SK-N-SH (cell line): ENCODE data around the gene AOAH. TPM values are rescaled to one million over a fixed set of nuclear protein-coding genes. Genes with fewer than 3 reads are reported as not detected.
"Not testable (repeated sequence)": the region's sequence is repeated elsewhere in the genome, so short reads cannot be mapped to it uniquely, and the experiment has no call there.

Source experiments
- CTCF ChIA-PET: fragments of 300-600, 350-600 bp; formaldehyde crosslinking; extraction: SDS; loops from one replicate; lab custom pipeline; 2021; lab: Yijun Ruan, JAX
- POLR2A ChIA-PET: fragments of 350-600 bp; sonication (Branson Sonifier 250); formaldehyde crosslinking; extraction: SDS; loops from one replicate; lab custom pipeline; 2020; ENCODE audit warnings: antibody characterized with exemption, inconsistent platforms; lab: Yijun Ruan, JAX
- DNase-seq: peaks from one replicate; pipeline ENCODE4 v3.0.0; 2012
- H2AFZ ChIP-seq: fragments of 200-600 bp; sonication (generic); 2 replicates; pipeline ENCODE4 v1.8.1; 2016; ENCODE audit warnings: antibody characterized with exemption, mild to moderate bottlenecking, low read depth
- H3F3A ChIP-seq: fragments of 200-600 bp; sonication (generic); replicated peaks from 2 replicates; pipeline ENCODE3; 2016; ENCODE audit warnings: antibody characterized with exemption, mild to moderate bottlenecking; ENCODE audit not compliant: insufficient read depth
- H3K27ac ChIP-seq, 2 experiments: fragments of 200-500 bp in 1 of 2; fragments of 200-600 bp in 1 of 2; sonication (Bioruptor generic) in 1 of 2; sonication (generic), shearing (Covaris generic) in 1 of 2; 2 replicates each; pipeline versions ENCODE4 v1.5.1 to v1.6.1; 2014 to 2016; ENCODE audit warnings: low read depth in 2 of 2, inconsistent platforms in 1 of 2, low read length in 1 of 2, mild to moderate bottlenecking in 1 of 2, mixed read lengths in 1 of 2
- H3K27me3 ChIP-seq: fragments of 200-600 bp; sonication (generic), shearing (Covaris generic); 2 replicates; pipeline ENCODE4 v1.6.1; 2016; ENCODE audit warnings: mixed run types; ENCODE audit not compliant: insufficient read depth
- H3K36me3 ChIP-seq, 2 experiments: fragments of 200-500 bp in 1 of 2; fragments of 200-600 bp in 1 of 2; sonication (Bioruptor generic) in 1 of 2; sonication (generic) in 1 of 2; replicated peaks in 1 of 2; 2 replicates each; pipeline versions ENCODE3 to v1.5.1; 2014 to 2016; ENCODE audit warnings: low read length in 1 of 2, mild to moderate bottlenecking in 1 of 2; ENCODE audit not compliant: insufficient read depth in 2 of 2, control insufficient read depth in 1 of 2
- H3K4me1 ChIP-seq, 2 experiments: fragments of 200-500 bp in 1 of 2; fragments of 200-600 bp in 1 of 2; sonication (Bioruptor generic) in 1 of 2; sonication (generic), shearing (Covaris generic) in 1 of 2; 2 replicates each; pipeline versions ENCODE4 v1.5.1 to v1.6.1; 2014 to 2016; ENCODE audit warnings: low read depth in 1 of 2, low read length in 1 of 2, mixed run types in 1 of 2; ENCODE audit not compliant: insufficient read depth in 2 of 2, control insufficient read depth in 1 of 2
- H3K4me2 ChIP-seq: fragments of 200-600 bp; sonication (generic), shearing (Covaris generic); 2 replicates; pipeline ENCODE4 v1.6.1; 2017; ENCODE audit warnings: mixed run types
- H3K4me3 ChIP-seq, 2 experiments: fragments of 200-500 bp in 1 of 2; fragments of 200-600 bp in 1 of 2; sonication (Bioruptor generic) in 1 of 2; sonication (generic), shearing (Covaris generic) in 1 of 2; 2 replicates each; pipeline versions ENCODE4 v1.5.1 to v1.8.1; 2014 to 2016; ENCODE audit warnings: low read depth in 2 of 2, inconsistent platforms in 1 of 2, low read length in 1 of 2, mild to moderate bottlenecking in 1 of 2, mixed read lengths in 1 of 2, moderate library complexity in 1 of 2
- H3K79me2 ChIP-seq: fragments of 200-600 bp; sonication (generic); 2 replicates; pipeline ENCODE4 v1.8.1; 2017; ENCODE audit warnings: mild to moderate bottlenecking; ENCODE audit not compliant: insufficient read depth
- H3K9ac ChIP-seq: fragments of 200-600 bp; sonication (generic); 2 replicates; pipeline ENCODE4 v1.6.1; 2017; ENCODE audit warnings: mixed run types
- H3K9me2 ChIP-seq: fragments of 200-600 bp; sonication (generic); 2 replicates; pipeline ENCODE4 v1.6.1; 2017; ENCODE audit warnings: mixed run types
- H3K9me3 ChIP-seq: fragments of 200-600 bp; sonication (generic); 2 replicates; pipeline ENCODE4 v1.6.1; 2017; ENCODE audit warnings: mixed run types, mild to moderate bottlenecking, moderate library complexity
- H4K20me1 ChIP-seq: fragments of 200-600 bp; sonication (generic); 2 replicates; pipeline ENCODE4 v1.6.1; 2017; ENCODE audit warnings: mild to moderate bottlenecking, mixed run types; ENCODE audit not compliant: insufficient read depth
- CHD2 ChIP-seq: fragments of 150-350 bp; IDR thresholded peaks from 2 replicates; pipeline ENCODE4 v1.6.1; 2018; ENCODE audit warnings: low read length; ENCODE audit not compliant: partially characterized antibody
- ELF1 ChIP-seq: IDR thresholded peaks from 2 replicates; pipeline ENCODE4 v1.4.0; 2012
- FOXJ3 ChIP-seq: sonication (generic); formaldehyde crosslinking; IDR thresholded peaks from 2 replicates; pipeline ENCODE4 v1.5.1; 2020; ENCODE audit warnings: mild to moderate bottlenecking, missing genetic modification reagents
- FOXM1 ChIP-seq: IDR thresholded peaks from 2 replicates; pipeline ENCODE4 v1.4.0; 2012; ENCODE audit warnings: low read depth, mild to moderate bottlenecking
- MEF2A ChIP-seq: IDR thresholded peaks from 2 replicates; pipeline ENCODE4 v1.4.0; 2012; ENCODE audit warnings: low read depth, borderline replicate concordance
- SIN3A ChIP-seq: IDR thresholded peaks from 2 replicates; pipeline ENCODE4 v1.6.1; 2012; ENCODE audit warnings: low read depth, mild to moderate bottlenecking, low read length, moderate library complexity, borderline replicate concordance
- TAF1 ChIP-seq: IDR thresholded peaks from 2 replicates; pipeline ENCODE4 v1.6.1; 2012; ENCODE audit warnings: low read depth, mild to moderate bottlenecking, low read length, moderate library complexity, borderline replicate concordance
- WGBS: methylation state at CpG from one replicate; pipeline ENCODE4 v1.1.6; 2017; ENCODE audit warnings: low lambda C conversion rate; 5-methylcytosine and 5-hydroxymethylcytosine counted together
- polyA plus RNA-seq, 3 experiments: library from polyadenylated mRNA; depleted of rRNA; stranded (reverse); fragments of >200 nt; gene quantifications; 2 replicates each; pipeline ENCODE4 v1.2.3, GENCODE V29; 2012
- TF ChIP-seq, protein P1 (sequence below): IDR thresholded peaks from 2 replicates; pipeline ENCODE4 v1.4.0; 2012; ENCODE audit warnings: low read depth, borderline replicate concordance
- TF ChIP-seq, protein P2 (sequence below): fragments of 150-350 bp; IDR thresholded peaks from 2 replicates; pipeline ENCODE4 v1.6.1; 2016; ENCODE audit warnings: mild to moderate bottlenecking, low read depth, low read length

The AOAH gene
- polyA plus RNA-seq, 1 of the 3 experiments (the other 2 are of a cell fraction) = not detected

DNA sequence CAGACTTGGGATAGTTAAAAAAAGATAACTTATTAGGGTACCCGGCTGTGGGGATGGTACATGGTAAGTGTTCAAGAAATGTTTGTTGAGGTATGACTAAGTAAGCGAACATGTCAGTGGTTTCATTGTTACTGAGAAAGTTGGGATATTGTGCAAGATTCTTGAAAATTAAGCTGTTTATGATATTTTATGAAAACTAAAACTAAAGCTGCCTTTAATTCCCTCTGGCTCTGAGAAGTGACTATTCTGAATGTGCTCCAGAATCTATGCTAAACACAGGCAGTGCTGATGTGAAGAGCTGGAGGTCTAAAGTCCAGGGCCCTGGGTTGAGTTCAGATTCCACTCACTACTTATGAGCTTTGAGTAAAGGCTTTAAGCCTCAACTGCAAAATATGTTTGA lies 72.9 kb downstream of the AOAH start (continued):
- no peak for TF ChIP-seq MEF2A
- no peak for TF ChIP-seq CHD2

DNA sequence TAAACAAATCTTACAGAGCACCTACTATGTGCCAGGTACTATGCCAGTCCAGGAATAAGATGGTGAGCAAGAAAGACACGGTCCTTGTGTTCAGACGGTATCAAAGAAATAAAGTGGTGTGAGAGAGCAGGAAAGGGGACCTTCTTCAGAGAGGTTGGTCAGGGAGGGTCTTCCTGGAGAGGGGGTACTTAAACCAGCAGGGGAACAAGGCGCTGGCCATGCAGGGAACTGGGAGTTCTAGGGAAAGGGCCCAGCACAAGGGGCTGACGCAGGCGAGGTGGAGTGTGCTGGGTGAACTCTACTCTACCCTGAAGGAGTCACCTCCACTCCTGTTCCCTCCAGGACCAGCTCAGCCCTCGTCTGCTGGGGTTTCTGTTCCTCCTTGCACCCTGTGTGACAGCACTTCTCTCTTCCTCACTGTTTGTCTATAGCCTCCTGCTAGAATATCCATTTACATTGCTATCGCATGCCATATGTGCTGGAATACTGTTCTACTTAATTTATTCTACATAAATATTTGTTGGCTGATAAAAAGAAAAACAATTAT lies 73.5 kb downstream of the AOAH start:
- Histone ChIP-seq H3K36me3 (no peaks in the 10 kb centered on the region), H2AFZ (no peak overlapping the region), H3K27ac (no peak overlapping the region), H3K9me3 (no peaks in the 10 kb centered on the region), H3F3A (no peaks in the 10 kb centered on the region), H3K79me2 (no peaks in the 10 kb centered on the region), H3K27me3 (no peaks in the 10 kb centered on the region), H3K9ac (no peak overlapping the region), H3K9me2 (no peaks in the 10 kb centered on the region), H3K4me1 (peaks cover 0 to 2% of the 10 kb centered on the region in 2 experiments; a peak in 1 of 4 replicates), H4K20me1 (no peaks in the 10 kb centered on the region), H3K4me2 (no peak overlapping the region), H3K4me3 (no peak overlapping the region)
- no peak for DNase-seq
- TF ChIP-seq, protein P1, sequence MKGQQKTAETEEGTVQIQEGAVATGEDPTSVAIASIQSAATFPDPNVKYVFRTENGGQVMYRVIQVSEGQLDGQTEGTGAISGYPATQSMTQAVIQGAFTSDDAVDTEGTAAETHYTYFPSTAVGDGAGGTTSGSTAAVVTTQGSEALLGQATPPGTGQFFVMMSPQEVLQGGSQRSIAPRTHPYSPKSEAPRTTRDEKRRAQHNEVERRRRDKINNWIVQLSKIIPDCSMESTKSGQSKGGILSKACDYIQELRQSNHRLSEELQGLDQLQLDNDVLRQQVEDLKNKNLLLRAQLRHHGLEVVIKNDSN = no peak
- TF ChIP-seq TAF1 (no peak), FOXM1 (no peak), ELF1 (no peak), SIN3A (no peak), FOXJ3 (CRISPR knock-in tag) (no peak)
- ChIA-PET CTCF (interaction anchor here (2.4 to 3.1 kb wide), 2 partner anchors 11 to 20 kb away, joined by 6 to 8 read pairs; no protein-coding TSS in a partner anchor), POLR2A (no interaction called here)
- 61% methylated on average over 7 of the region's 7 CpGs for WGBS

DNA sequence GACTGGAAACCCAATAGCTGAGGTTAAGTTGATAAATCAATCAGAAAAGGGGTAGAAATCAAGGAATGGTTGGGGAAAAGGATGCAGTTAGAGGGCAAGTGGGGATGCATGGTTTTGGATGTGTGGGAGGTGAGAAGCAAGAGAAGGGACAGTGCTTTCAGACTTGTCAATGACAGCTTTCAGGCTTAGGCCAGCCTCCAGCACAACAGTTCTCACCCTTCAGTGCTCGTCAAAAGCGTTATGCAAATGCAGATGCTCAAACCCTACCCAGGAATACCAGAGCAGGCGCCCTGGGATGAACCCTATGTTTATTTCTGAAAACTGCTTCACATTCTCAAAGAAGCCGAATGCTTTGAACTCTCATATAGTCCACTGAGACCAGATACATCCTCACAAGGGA lies 74.0 kb downstream of the AOAH start:
- H4K20me1 ChIP-seq = no peaks in the 10 kb centered on the region
- peaks cover 0 to 2% of the 10 kb centered on the region in 2 experiments; a peak in 1 of 4 replicates for H3K4me1 ChIP-seq
- H3F3A ChIP-seq = no peaks in the 10 kb centered on the region
- TF ChIP-seq, protein P2, sequence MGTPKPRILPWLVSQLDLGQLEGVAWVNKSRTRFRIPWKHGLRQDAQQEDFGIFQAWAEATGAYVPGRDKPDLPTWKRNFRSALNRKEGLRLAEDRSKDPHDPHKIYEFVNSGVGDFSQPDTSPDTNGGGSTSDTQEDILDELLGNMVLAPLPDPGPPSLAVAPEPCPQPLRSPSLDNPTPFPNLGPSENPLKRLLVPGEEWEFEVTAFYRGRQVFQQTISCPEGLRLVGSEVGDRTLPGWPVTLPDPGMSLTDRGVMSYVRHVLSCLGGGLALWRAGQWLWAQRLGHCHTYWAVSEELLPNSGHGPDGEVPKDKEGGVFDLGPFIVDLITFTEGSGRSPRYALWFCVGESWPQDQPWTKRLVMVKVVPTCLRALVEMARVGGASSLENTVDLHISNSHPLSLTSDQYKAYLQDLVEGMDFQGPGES = no peak
- H3K9me3 ChIP-seq = no peaks in the 10 kb centered on the region
- H3K4me3 ChIP-seq = no peak overlapping the region
- H3K9ac ChIP-seq = no peak overlapping the region
- ChIA-PET CTCF (interaction anchor here (2.4 to 3.1 kb wide), 2 partner anchors 11 to 21 kb away, joined by 6 to 8 read pairs; no protein-coding TSS in a partner anchor), POLR2A (no interaction called here)
- 70% methylated on average over 4 of the region's 4 CpGs for WGBS
- no peak overlapping the region for H2AFZ ChIP-seq
- no peaks in the 10 kb centered on the region for H3K36me3 ChIP-seq
- no peaks in the 10 kb centered on the region for H3K27me3 ChIP-seq
- no peaks in the 10 kb centered on the region for H3K79me2 ChIP-seq
- no peaks in the 10 kb centered on the region for H3K9me2 ChIP-seq
- DNase-seq = no peak
- H3K4me2 ChIP-seq = no peak overlapping the region
- H3K27ac ChIP-seq = no peak overlapping the region

DNA sequence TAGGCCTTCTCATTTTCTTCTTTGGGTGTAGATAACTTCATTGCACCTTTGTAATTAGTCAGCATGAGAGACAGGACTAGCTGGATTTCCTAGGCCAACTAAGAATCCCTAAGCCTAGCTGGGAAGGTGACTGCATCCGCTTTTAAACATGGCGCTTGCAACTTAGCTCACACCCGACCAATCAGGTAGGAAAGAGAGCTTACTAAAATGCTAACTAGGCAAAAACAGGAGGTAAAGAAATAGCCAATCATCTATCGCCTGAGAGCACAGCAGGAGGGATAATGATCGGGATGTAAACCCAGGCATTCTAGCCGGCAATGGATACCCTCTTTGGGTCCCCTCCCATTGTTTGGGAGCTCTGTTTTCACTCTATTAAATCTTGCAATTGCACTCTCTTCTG lies 75.0 kb downstream of the AOAH start:
- H3K4me2 ChIP-seq, H3K9ac ChIP-seq, DNase-seq, POLR2A ChIA-PET, H3K4me3 ChIP-seq, H3K4me1 ChIP-seq, H3F3A ChIP-seq, H3K9me3 ChIP-seq, H3K27ac ChIP-seq, H3K36me3 ChIP-seq, H3K79me2 ChIP-seq, H3K9me2 ChIP-seq, H4K20me1 ChIP-seq, H2AFZ ChIP-seq, H3K27me3 ChIP-seq: not testable (repeated sequence)
- CTCF ChIA-PET = interaction anchor here (1.0 to 3.1 kb wide), 5 partner anchors 9 to 214 kb away, joined by 3 to 8 read pairs (median 4); no protein-coding TSS in a partner anchor
- 92% methylated on average over 6 of the region's 6 CpGs for WGBS
